ENCODE data around the gene MEGF6. TPM values are rescaled to one million over a fixed set of nuclear protein-coding genes. Genes with fewer than 3 reads are reported as not detected.
"Not testable (repeated sequence)": the region's sequence is repeated elsewhere in the genome, so short reads cannot be mapped to it uniquely, and the experiment has no call there.

Gene MEGF6
- polyA plus RNA-seq, 12 donors, result 6.0 to 59.7 (median 11.5) TPM; not detected in 1

GRCh38 chr1:3575515-3575914 lies 35.8 kb downstream of the MEGF6 start:
- not testable (repeated sequence) for DNase-seq

- no peak for DNase-seq
Observed at GRCh38 chr1:3573500-3573899, 37.8 kb downstream of the MEGF6 start.

- not testable (repeated sequence) for DNase-seq
Observed at GRCh38 chr1:3572638-3573037, 38.7 kb downstream of the MEGF6 start.

GRCh38 chr1:3571263-3571662 lies 40.0 kb downstream of the MEGF6 start:
- DNase-seq, result no peak

GRCh38 chr1:3570066-3570986 lies 41.0 kb downstream of the MEGF6 start:
- DNase-seq, result no peak

- no peak for DNase-seq
Observed at GRCh38 chr1:3569436-3569835, 41.9 kb downstream of the MEGF6 start.

GRCh38 chr1:3568815-3569435 lies 42.4 kb downstream of the MEGF6 start:
- no peak for DNase-seq

GRCh38 chr1:3566951-3567804 lies 44.1 kb downstream of the MEGF6 start:
- DNase-seq, result no peak

- DNase-seq, result no peak
Observed at GRCh38 chr1:3566003-3566885, 45.1 kb downstream of the MEGF6 start.

GRCh38 chr1:3564921-3565831 lies 46.1 kb downstream of the MEGF6 start:
- no peak for DNase-seq

GRCh38 chr1:3563610-3564009 lies 47.7 kb downstream of the MEGF6 start:
- no peak for DNase-seq

- DNase-seq, result no peak
Observed at GRCh38 chr1:3563125-3563524, 48.2 kb downstream of the MEGF6 start.

- DNase-seq, result no peak
Observed at GRCh38 chr1:3562712-3563111, 48.6 kb downstream of the MEGF6 start.

- no peak for DNase-seq
Observed at GRCh38 chr1:3561702-3562101, 49.6 kb downstream of the MEGF6 start.

- no peak for DNase-seq
Observed at GRCh38 chr1:3560981-3561380, 50.3 kb downstream of the MEGF6 start.

- DNase-seq, result peak; percentile 56
Observed at GRCh38 chr1:3560251-3560871, 50.9 kb downstream of the MEGF6 start.

- no peak for DNase-seq
Observed at GRCh38 chr1:3558036-3558726, 53.1 kb downstream of the MEGF6 start.

GRCh38 chr1:3557366-3557765 lies 53.9 kb downstream of the MEGF6 start:
- no peak for DNase-seq

GRCh38 chr1:3556336-3556735 lies 55.0 kb downstream of the MEGF6 start:
- DNase-seq, result no peak

Measured in muscle of arm (tissue), 12 donors.